Ovary (tissue), 9 donors: Measurements from ENCODE around the gene GDF7. TPM values are rescaled to one million over a fixed set of nuclear protein-coding genes. Genes with fewer than 3 reads are reported as not detected.

Source experiments
- DNase-seq, 5 donors: peaks; one replicate each; pipeline ENCODE4 v3.0.0-alpha.2; 2019 to 2020
- H3K27ac ChIP-seq, 2 donors: fragments of 200-600 bp; one replicate each; pipeline versions ENCODE4 v1.5.1 to v1.8.0; 2019 to 2022
- H3K27me3 ChIP-seq: fragments of 200-600 bp; one replicate; pipeline ENCODE4 v1.8.0; 2022
- H3K36me3 ChIP-seq: fragments of 200-600 bp; sonication (generic); one replicate; pipeline ENCODE4 v1.5.1; 2019
- H3K4me1 ChIP-seq: one replicate; pipeline ENCODE4 v1.8.1; 2013; ENCODE audit warnings: mild to moderate bottlenecking, moderate library complexity; ENCODE audit not compliant: insufficient read depth
- H3K4me3 ChIP-seq: fragments of 200-600 bp; sonication (generic); one replicate; pipeline ENCODE4 v1.5.1; 2017
- H3K9me3 ChIP-seq, 2 donors: fragments of 200-600 bp in 1 of 2; sonication (generic) in 1 of 2; one replicate each; pipeline versions ENCODE4 v1.5.1 to v1.8.1; 2013 to 2019; ENCODE audit warnings: mild to moderate bottlenecking in 1 of 2, moderate library complexity in 1 of 2
- CTCF ChIP-seq, 3 donors: fragments of 450-650 bp in 2 of 3; fragments of 200-600 bp in 1 of 3; IDR thresholded peaks; one replicate each; pipeline versions ENCODE4 v1.5.1 to v1.8.0; 2016 to 2022; ENCODE audit warnings: antibody characterized with exemption in 3 of 3, mild to moderate bottlenecking in 1 of 3
- EP300 ChIP-seq: sonication (generic); formaldehyde crosslinking; IDR thresholded peaks from one replicate; pipeline ENCODE4 v1.6.1; 2017; ENCODE audit warnings: antibody characterized with exemption
- POLR2A ChIP-seq: fragments of 450-650 bp; IDR thresholded peaks from one replicate; pipeline ENCODE4 v1.6.1; 2017; ENCODE audit warnings: antibody characterized with exemption, mild to moderate bottlenecking, moderate library complexity
- whole genome bisulfite sequencing, 3 donors: extraction: QIAGEN DNeasy Blood & Tissue Kit in 1 of 3; methylation state at CpG; one replicate each; pipeline versions ENCODE4 v1.1.5 to v1.1.7; 2013 to 2017; 5-methylcytosine and 5-hydroxymethylcytosine counted together
- intact Hi-C, 4 donors: fragments of 100-400 bp; cut with DNase I; formaldehyde crosslinking; loops; one replicate each; pipeline versions ENCODE4 v1.11.0 to v1.15.1; 2022 to 2023
- polyA plus RNA-seq, 2 donors: library from polyadenylated mRNA; stranded (reverse); fragments of 200-250 nt in 1 of 2; fragments of 350-450 nt in 1 of 2; fragmentation: Illumina TruSeq in 1 of 2; extraction: RNeasy Lipid Tissue Mini Kit (QIAGEN cat#74804) in 1 of 2; gene quantifications; one replicate each; pipeline ENCODE4 v1.2.3, GENCODE V29; 2013 to 2014
- total RNA-seq, 7 donors: library from RNA; depleted of rRNA in 2 of 7; stranded (reverse); fragments of >200 nt in 2 of 7; fragmentation: NEBNext Ultra II Directional in 3 of 7; extraction: Animal tissue kit (Norgen Biotek cat#: 25700) in 3 of 7; gene quantifications; one replicate each; pipeline versions ENCODE4 v1.1.0 to v1.2.4, GENCODE V29; 2016 to 2023
- donor health status: DM: no; HTN: no; CAD: no; lungs with moderate emphysema.
- donor health status: DM: no; HTN: no; CAD: no.
- donor health status: Bipolar disorder and iron deficiency.
- donor health status: DM: yes; HTN: yes; CAD: no.
- donor health status: DM: no; HTN: no; CAD: no.
- donor health status: DM: yes; HTN: yes; CAD: no.

The GDF7 gene
- total and polyA plus RNA-seq, 9 donors = 0.11 to 1.7 (median 0.48) TPM

GRCh38 chr2:20637147-20637546 lies 29.8 kb upstream of the GDF7 start:
- intact Hi-C loops = loop anchor here in 2 of 4 donors (2.0 kb wide), 2 partner anchors 186 to 194 kb away; no protein-coding TSS in a partner anchor
- TF ChIP-seq EP300 (peak; percentile 78), CTCF (IDR thresholded peaks at IDR 0.05) (no peak)
- H3K9me3 ChIP-seq = no peaks in the 10 kb centered on the region
- H3K27me3 ChIP-seq = no peaks in the 10 kb centered on the region
- H3K4me3 ChIP-seq = no peak overlapping the region
- peak in 2 of 5 donors; percentile 29 to 43 for DNase-seq
- no peak overlapping the region for H3K27ac ChIP-seq
- H3K36me3 ChIP-seq = no peaks in the 10 kb centered on the region
- 46 to 52% (median 51%) methylated on average over 13 of the region's 13 CpGs for WGBS, 3 donors
- peaks cover 6% of the 10 kb centered on the region for H3K4me1 ChIP-seq

GRCh38 chr2:20638014-20638413 lies 28.9 kb upstream of the GDF7 start:
- H3K9me3 ChIP-seq = no peaks in the 10 kb centered on the region
- peak in 1 of 5 donors; percentile 31 for DNase-seq
- H3K27ac ChIP-seq = no peak overlapping the region
- no peaks in the 10 kb centered on the region for H3K27me3 ChIP-seq
- H3K36me3 ChIP-seq = no peaks in the 10 kb centered on the region
- H3K4me1 ChIP-seq = peaks cover 8% of the 10 kb centered on the region
- 91 to 94% (median 93%) methylated on average over 13 of the region's 13 CpGs for WGBS, 3 donors
- TF ChIP-seq EP300 (no peak), POLR2A (no peak), CTCF (IDR thresholded peaks at IDR 0.05) (no peak)
- intact Hi-C loops = no loop called here
- no peak overlapping the region for H3K4me3 ChIP-seq

GRCh38 chr2:20638646-20639430 lies 28.1 kb upstream of the GDF7 start:
- no peaks in the 10 kb centered on the region for H3K27me3 ChIP-seq
- no peaks in the 10 kb centered on the region for H3K9me3 ChIP-seq
- 90 to 93% (median 91%) methylated on average over 15 of the region's 15 CpGs for WGBS, 3 donors
- peak in 1 of 5 donors; percentile 17 for DNase-seq
- peaks cover 8% of the 10 kb centered on the region for H3K4me1 ChIP-seq
- H3K36me3 ChIP-seq = no peaks in the 10 kb centered on the region
- no peak overlapping the region for H3K27ac ChIP-seq
- intact Hi-C loops = no loop called here
- TF ChIP-seq POLR2A (no peak), CTCF (IDR thresholded peaks at IDR 0.05) (no peak), EP300 (no peak)
- no peak overlapping the region for H3K4me3 ChIP-seq

GRCh38 chr2:20640411-20641122 lies 26.4 kb upstream of the GDF7 start:
- no peak for TF ChIP-seq CTCF (IDR thresholded peaks at IDR 0.05)
- TF ChIP-seq EP300 = no peak
- no peak for TF ChIP-seq POLR2A
- Histone ChIP-seq H3K27ac (no peak overlapping the region), H3K4me3 (no peak overlapping the region), H3K9me3 (no peaks in the 10 kb centered on the region), H3K36me3 (no peaks in the 10 kb centered on the region), H3K4me1 (peaks cover 8% of the 10 kb centered on the region), H3K27me3 (no peaks in the 10 kb centered on the region)
- peak in 2 of 5 donors; percentile 69 to 77 for DNase-seq
- intact Hi-C loops = loop anchor here in 1 of 4 donors (5.0 kb wide), 1 partner anchor 263 kb away; no protein-coding TSS in a partner anchor
- 57 to 66% (median 61%) methylated on average over 14 of the region's 14 CpGs for WGBS, 3 donors
